Heart left ventricle (tissue), 16 donors: ENCODE measurements around the gene SMURF1. TPM values are rescaled to one million over a fixed set of nuclear protein-coding genes. Genes with fewer than 3 reads are reported as not detected.

Source experiments
- ATAC-seq, 4 donors: fragments of 200-7000 bp; cut with Tn5 transposase; one replicate each; pipeline ENCODE4 v1.9.1; 2020 to 2022; ENCODE audit warnings: moderate library complexity in 4 of 4, mild to moderate bottlenecking in 3 of 4, moderate number of reproducible peaks in 1 of 4
- DNase-seq, 5 donors: peaks; one replicate each; pipeline ENCODE4 v3.0.0-alpha.2; 2020
- H3K27ac ChIP-seq, 12 donors: fragments of 200-600 bp; sonication (generic) in 4 of 12; one replicate each; pipeline versions ENCODE4 v1.5.0 to v1.8.0; 2016 to 2022; ENCODE audit warnings: mild to moderate bottlenecking in 2 of 12
- H3K27me3 ChIP-seq, 9 donors: fragments of 200-600 bp; sonication (generic) in 2 of 9; one replicate each; pipeline versions ENCODE4 v1.5.1 to v1.8.0; 2016 to 2022; ENCODE audit warnings: mild to moderate bottlenecking in 3 of 9
- H3K36me3 ChIP-seq, 9 donors: fragments of 200-600 bp; sonication (generic) in 2 of 9; one replicate each; pipeline versions ENCODE4 v1.5.0 to v1.8.0; 2018 to 2022; ENCODE audit warnings: mild to moderate bottlenecking in 2 of 9
- H3K4me1 ChIP-seq, 12 donors: fragments of 200-600 bp; sonication (generic) in 4 of 12; one replicate each; pipeline versions ENCODE4 v1.5.0 to v1.8.0; 2016 to 2022; ENCODE audit warnings: mild to moderate bottlenecking in 3 of 12
- H3K4me3 ChIP-seq, 12 donors: fragments of 200-600 bp; sonication (generic) in 4 of 12; one replicate each; pipeline versions ENCODE4 v1.5.0 to v1.8.0; 2017 to 2022; ENCODE audit warnings: mild to moderate bottlenecking in 9 of 12, moderate library complexity in 4 of 12
- H3K9me3 ChIP-seq, 12 donors: fragments of 200-600 bp; sonication (generic) in 4 of 12; one replicate each; pipeline versions ENCODE4 v1.5.0 to v1.8.0; 2016 to 2022; ENCODE audit warnings: mild to moderate bottlenecking in 1 of 12
- POLR2A ChIP-seq, 2 donors: fragments of 450-650 bp; IDR thresholded peaks; one replicate each; pipeline ENCODE4 v1.6.1; 2017; ENCODE audit warnings: antibody characterized with exemption in 2 of 2, mild to moderate bottlenecking in 2 of 2, moderate library complexity in 2 of 2
- WGBS, 4 donors: extraction: QIAGEN DNeasy Blood & Tissue Kit in 2 of 4; methylation state at CpG; one replicate each; pipeline versions ENCODE4 v1.1.5 to v1.1.7; 2013 to 2018; 5-methylcytosine and 5-hydroxymethylcytosine counted together
- intact Hi-C, 10 donors: fragments of 100-400 bp; cut with DNase I; formaldehyde crosslinking; loops; one replicate each; pipeline versions ENCODE4 v1.11.1 to v1.14.2; 2022
- polyA plus RNA-seq, 2 donors: library from polyadenylated mRNA; stranded (reverse); fragments of 200-250 nt; gene quantifications; one replicate each; pipeline ENCODE4 v1.2.3, GENCODE V29; 2013
- total RNA-seq, 9 donors: library from RNA; depleted of rRNA in 2 of 9; stranded (reverse); fragments of >200 nt in 2 of 9; fragmentation: NEBNext Ultra II Directional in 3 of 9; extraction: Animal tissue kit (Norgen Biotek cat#: 25700) in 3 of 9; gene quantifications; one replicate each; pipeline versions ENCODE4 v1.1.0 to v1.2.4, GENCODE V29; 2016 to 2023
- TF ChIP-seq, protein P1 (sequence below), 12 donors: fragments of 200-600 bp; sonication (generic) in 4 of 12; IDR thresholded peaks; one replicate each; pipeline versions ENCODE4 v1.5.0 to v1.8.0; 2018 to 2022; ENCODE audit warnings: antibody characterized with exemption in 12 of 12, mild to moderate bottlenecking in 5 of 12
- donor health status: ischemic (EF 13 %, LVEDD 7.1; RV severe dilation, severe dysfunction).
- donor health status: healthy with polysubstance abuse.
- donor health status: DM: no; HTN: yes; CAD: no.
- donor health status: DM: no; HTN: no; CAD: no.
- donor health status: ischemic (EF 25% LVEDD 6.9; RV normal size, moderate dysfunction).
- donor health status: ischemic (EF 25% LVEDD 5.7; RV mildly dilated, moderate dysfunction).
- donor health status: healthy.
- donor health status: DM: yes; HTN: yes; CAD: no.
- donor health status: ischemic (EF 35%, LVEDD 5.7; RV mildly dilated, moderate dysfunction).
- donor health status: nonischemic (EF 11% LVEDD 7.7; RV severe dilation, severe dysfunction).
- donor health status: DM: yes; HTN: yes; CAD: no.
- donor health status: PGD.
- donor health status: ischemic (EF 29% LVEDD 5.4; RV normal size, mild dysfunction).
- donor health status: nonischemic (EF 23%, LVEDD 6.1; RV moderate dilation, normal function).

The SMURF1 gene
- total and polyA plus RNA-seq, 11 donors: 3.5 to 15.4 (median 12.4) TPM

DNA sequence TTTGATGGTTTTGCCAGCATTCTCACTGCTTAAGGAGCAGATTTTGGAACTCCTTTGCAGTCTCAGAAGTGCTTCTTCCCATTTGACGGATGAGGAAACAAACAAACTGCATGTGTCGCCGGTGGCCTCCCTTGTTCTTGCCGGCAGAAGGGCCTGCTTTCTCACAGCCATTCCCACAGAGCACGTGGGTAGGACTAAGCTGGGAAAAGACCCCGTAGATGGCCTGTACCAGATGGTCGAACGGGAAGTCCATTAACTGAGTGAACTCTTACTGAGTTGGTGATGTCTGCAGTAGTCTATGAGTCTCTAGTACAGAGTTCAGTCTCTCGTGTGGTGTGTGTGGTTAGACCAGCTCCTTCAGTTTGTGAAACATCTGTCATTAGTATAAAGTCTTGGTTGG, 133.6 kb downstream of the SMURF1 start:
- WGBS, 4 donors: 88 to 92% (median 89%) methylated on average over 9 of the region's 9 CpGs
- no peaks in the 10 kb centered on the region for H3K27me3 ChIP-seq

DNA sequence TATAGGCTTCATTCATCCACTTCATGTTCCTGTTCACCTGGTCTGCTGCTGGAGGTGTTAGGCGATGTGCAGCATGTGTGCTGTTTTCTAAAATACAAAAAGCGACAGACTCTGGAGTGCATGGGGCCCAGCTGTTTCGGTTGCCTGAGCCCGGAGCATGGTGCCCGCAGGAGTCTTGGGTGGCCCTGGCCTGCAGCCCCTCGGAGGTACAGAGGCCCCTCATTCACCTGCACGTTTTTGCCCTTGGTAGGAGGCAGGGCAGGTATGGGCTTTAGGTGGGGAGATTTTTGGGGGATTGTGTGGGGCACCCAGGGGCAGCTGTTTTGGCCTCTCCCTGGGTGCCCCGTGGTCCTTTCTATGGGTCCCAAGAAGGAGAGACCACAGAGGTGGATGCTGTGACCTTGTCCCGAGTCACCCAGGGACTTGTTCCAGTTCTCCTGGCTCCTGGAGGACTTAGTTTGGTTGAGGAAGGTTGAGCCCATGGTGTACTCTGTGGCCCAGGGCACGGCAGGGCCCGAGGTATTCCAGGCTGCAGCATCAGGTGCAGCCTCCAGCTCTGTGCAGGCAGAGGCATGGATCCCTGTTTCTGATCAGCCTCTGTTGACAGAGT, 134.9 kb downstream of the SMURF1 start:
- DNase-seq (no peak), ATAC-seq (no peak)
- Histone ChIP-seq H3K27ac (no peak overlapping the region), H3K27me3 (no peaks in the 10 kb centered on the region), H3K9me3 (no peaks in the 10 kb centered on the region), H3K4me1 (no peaks in the 10 kb centered on the region), H3K36me3 (peaks cover 0 to 100% (median 100%) of the 10 kb centered on the region in 9 donors), H3K4me3 (no peak overlapping the region)
- WGBS, 4 donors: 87 to 90% (median 88%) methylated on average over 4 to 11 of the region's 11 CpGs
- intact Hi-C loops: no loop called here
- no peak for TF ChIP-seq POLR2A (IDR thresholded peaks at IDR 0.05)
- TF ChIP-seq, protein P1, sequence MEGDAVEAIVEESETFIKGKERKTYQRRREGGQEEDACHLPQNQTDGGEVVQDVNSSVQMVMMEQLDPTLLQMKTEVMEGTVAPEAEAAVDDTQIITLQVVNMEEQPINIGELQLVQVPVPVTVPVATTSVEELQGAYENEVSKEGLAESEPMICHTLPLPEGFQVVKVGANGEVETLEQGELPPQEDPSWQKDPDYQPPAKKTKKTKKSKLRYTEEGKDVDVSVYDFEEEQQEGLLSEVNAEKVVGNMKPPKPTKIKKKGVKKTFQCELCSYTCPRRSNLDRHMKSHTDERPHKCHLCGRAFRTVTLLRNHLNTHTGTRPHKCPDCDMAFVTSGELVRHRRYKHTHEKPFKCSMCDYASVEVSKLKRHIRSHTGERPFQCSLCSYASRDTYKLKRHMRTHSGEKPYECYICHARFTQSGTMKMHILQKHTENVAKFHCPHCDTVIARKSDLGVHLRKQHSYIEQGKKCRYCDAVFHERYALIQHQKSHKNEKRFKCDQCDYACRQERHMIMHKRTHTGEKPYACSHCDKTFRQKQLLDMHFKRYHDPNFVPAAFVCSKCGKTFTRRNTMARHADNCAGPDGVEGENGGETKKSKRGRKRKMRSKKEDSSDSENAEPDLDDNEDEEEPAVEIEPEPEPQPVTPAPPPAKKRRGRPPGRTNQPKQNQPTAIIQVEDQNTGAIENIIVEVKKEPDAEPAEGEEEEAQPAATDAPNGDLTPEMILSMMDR (IDR thresholded peaks at IDR 0.05): no peak

More for the DNA sequence above, 133.6 kb downstream of the SMURF1 start:
- no peaks in the 10 kb centered on the region for H3K9me3 ChIP-seq
- no peaks in the 10 kb centered on the region for H3K4me1 ChIP-seq
- H3K4me3 ChIP-seq: no peak overlapping the region
- H3K36me3 ChIP-seq: peaks cover 0 to 100% (median 100%) of the 10 kb centered on the region in 9 donors
- ATAC-seq: no peak
- no peak for TF ChIP-seq POLR2A (IDR thresholded peaks at IDR 0.05)
- TF ChIP-seq, protein P1 (IDR thresholded peaks at IDR 0.05): no peak
- intact Hi-C loops: no loop called here
- DNase-seq: no peak
- no peak overlapping the region for H3K27ac ChIP-seq

DNA sequence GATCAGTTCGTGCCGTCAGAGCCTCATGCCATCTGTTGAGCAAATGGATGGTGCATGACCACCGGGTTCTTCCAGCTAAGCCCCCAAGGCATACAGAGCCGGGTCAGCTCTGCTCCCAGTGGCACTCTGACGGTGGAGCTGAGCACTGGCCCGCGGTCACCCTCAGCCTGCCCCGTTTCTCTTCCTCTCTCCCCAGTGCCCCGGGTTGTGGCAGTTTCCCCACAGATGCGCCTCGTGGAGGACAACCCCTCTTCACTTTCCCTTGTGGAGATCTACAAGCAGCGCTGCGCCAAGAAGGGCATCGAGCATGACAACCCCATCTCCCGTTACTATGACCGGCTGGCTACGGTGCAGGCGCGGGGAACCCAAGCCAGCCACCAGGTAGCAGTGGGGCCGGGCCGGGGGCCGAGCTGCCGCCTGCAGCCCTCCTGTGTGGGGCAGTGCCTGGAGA, 135.7 kb downstream of the SMURF1 start:
- Histone ChIP-seq H3K4me1 (no peaks in the 10 kb centered on the region), H3K27me3 (no peaks in the 10 kb centered on the region), H3K27ac (no peak overlapping the region), H3K9me3 (no peaks in the 10 kb centered on the region), H3K36me3 (peaks cover 0 to 100% (median 99%) of the 10 kb centered on the region in 9 donors), H3K4me3 (no peak overlapping the region)
- intact Hi-C loops: no loop called here
- TF ChIP-seq, protein P1 (IDR thresholded peaks at IDR 0.05): no peak
- no peak for TF ChIP-seq POLR2A (IDR thresholded peaks at IDR 0.05)
- ATAC-seq: no peak
- DNase-seq: no peak
- 94 to 96% (median 95%) methylated on average over 23 of the region's 23 CpGs for WGBS, 4 donors

DNA sequence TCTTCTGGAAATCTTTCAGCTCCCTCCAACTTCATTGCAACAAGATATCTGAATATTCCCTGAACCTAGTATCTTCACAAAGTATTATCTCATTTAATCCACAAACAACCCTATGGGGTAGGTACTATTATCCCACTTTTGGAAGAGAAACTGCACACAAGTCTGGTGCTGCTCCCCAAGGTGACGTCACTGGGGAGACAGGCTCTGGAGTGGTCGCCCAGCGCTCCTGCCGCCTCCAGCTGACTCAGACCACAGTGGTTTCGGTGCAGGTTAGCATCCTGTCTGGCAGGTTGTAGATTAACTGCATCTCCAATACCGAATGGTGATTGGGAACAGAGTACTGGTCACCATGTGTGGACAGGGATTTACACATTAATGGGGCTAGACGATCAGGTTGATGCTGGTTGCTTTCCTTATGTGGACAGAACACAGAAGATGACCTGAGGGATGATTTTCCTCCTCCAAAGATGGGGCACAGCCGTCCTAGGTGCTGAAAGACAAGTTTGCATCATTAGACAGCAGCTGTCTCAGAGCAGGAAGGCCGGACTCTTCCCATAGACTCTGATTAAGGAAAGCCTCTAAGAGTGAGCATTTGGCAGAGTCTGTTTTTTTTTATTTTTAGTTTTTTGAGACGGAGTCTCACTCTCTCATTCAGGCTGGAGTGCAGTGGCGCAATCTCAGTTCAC, 137.0 kb downstream of the SMURF1 start:
- H3K36me3 ChIP-seq: peaks cover 0 to 99% (median 96%) of the 10 kb centered on the region in 9 donors
- H3K4me1 ChIP-seq: no peaks in the 10 kb centered on the region
- intact Hi-C loops: no loop called here
- H3K4me3 ChIP-seq: no peak overlapping the region
- no peak overlapping the region for H3K27ac ChIP-seq
- whole genome bisulfite sequencing, 4 donors: 87 to 97% (median 93%) methylated on average over 9 to 11 of the region's 11 CpGs
- H3K27me3 ChIP-seq: no peaks in the 10 kb centered on the region
- H3K9me3 ChIP-seq: no peaks in the 10 kb centered on the region
- ATAC-seq (no peak), DNase-seq (no peak)
- TF ChIP-seq POLR2A (IDR thresholded peaks at IDR 0.05): no peak
- TF ChIP-seq, protein P1 (IDR thresholded peaks at IDR 0.05): no peak
